ENCODE results near the gene TXNRD2. TPM values are rescaled to one million over a fixed set of nuclear protein-coding genes. Genes with fewer than 3 reads are reported as not detected.
A peak's percentile ranks its signal among the peaks of the same experiment; 100 is the strongest.

The TXNRD2 gene
- total RNA-seq, 1 experiment from 2014 or later, result 33.7 TPM

DNA sequence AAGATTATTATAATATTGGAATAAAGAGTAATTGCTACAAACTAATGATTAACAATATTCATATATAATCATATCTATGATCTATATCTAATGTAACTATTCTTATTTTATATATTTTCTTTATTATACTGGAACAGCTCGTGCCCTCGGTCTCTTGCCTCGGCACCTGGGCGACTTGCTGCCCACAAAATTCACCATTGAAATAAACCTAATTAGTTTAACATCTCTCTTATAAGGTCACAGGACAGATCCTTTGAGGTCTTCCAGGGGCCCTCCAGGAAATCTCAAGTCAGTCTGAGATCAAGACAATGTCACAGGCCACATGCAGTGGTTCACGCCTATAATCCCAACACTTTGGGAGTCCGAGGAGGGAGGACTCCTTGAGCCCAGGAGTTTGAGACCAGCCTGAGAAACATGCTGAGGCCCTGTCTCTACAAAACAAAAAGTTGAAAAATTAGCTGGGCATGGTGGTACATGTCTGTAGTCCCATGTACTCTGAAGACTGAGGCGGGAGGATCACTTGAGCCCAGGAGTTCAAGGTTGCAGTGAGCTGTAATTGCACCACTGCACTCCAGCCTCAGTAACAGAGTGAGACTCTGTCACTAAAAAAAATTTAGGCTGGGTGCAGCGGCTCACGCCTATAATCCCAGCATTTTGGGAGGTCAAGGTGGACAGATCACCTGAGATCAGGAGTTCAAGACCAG is 6.6 kb upstream of the TXNRD2 start:
- Mint-ChIP-seq H3K9me3 (ENCODE audit: low read depth, unreplicated experiment) (no peaks in the 10 kb centered on the region), H3K4me3 (ENCODE audit: low read depth, unreplicated experiment) (no peak overlapping the region), H3K36me3 (ENCODE audit: insufficient read depth, unreplicated experiment) (peaks cover 37% of the 10 kb centered on the region), H3K27ac (ENCODE audit: unreplicated experiment) (no peak overlapping the region), H3K4me1 (ENCODE audit: low read depth, unreplicated experiment) (peaks cover 20% of the 10 kb centered on the region), H3K27me3 (ENCODE audit: unreplicated experiment) (no peaks in the 10 kb centered on the region)
- DNase-seq, result no peak
- CTCF ChIA-PET, result interaction anchor here (0.8 to 1.1 kb wide), 3 partner anchors 10 to 218 kb away, joined by 4 read pairs; no protein-coding TSS in a partner anchor
- TF ChIP-seq, protein P1, sequence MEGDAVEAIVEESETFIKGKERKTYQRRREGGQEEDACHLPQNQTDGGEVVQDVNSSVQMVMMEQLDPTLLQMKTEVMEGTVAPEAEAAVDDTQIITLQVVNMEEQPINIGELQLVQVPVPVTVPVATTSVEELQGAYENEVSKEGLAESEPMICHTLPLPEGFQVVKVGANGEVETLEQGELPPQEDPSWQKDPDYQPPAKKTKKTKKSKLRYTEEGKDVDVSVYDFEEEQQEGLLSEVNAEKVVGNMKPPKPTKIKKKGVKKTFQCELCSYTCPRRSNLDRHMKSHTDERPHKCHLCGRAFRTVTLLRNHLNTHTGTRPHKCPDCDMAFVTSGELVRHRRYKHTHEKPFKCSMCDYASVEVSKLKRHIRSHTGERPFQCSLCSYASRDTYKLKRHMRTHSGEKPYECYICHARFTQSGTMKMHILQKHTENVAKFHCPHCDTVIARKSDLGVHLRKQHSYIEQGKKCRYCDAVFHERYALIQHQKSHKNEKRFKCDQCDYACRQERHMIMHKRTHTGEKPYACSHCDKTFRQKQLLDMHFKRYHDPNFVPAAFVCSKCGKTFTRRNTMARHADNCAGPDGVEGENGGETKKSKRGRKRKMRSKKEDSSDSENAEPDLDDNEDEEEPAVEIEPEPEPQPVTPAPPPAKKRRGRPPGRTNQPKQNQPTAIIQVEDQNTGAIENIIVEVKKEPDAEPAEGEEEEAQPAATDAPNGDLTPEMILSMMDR (IDR thresholded peaks at IDR 0.05; ENCODE audit: unreplicated experiment), result no peak
- intact Hi-C loops (cut with micrococcal nuclease; ENCODE audit: unreplicated experiment), result no loop called here
- no TSS peak for BruUV-seq (replicated peaks)

DNA sequence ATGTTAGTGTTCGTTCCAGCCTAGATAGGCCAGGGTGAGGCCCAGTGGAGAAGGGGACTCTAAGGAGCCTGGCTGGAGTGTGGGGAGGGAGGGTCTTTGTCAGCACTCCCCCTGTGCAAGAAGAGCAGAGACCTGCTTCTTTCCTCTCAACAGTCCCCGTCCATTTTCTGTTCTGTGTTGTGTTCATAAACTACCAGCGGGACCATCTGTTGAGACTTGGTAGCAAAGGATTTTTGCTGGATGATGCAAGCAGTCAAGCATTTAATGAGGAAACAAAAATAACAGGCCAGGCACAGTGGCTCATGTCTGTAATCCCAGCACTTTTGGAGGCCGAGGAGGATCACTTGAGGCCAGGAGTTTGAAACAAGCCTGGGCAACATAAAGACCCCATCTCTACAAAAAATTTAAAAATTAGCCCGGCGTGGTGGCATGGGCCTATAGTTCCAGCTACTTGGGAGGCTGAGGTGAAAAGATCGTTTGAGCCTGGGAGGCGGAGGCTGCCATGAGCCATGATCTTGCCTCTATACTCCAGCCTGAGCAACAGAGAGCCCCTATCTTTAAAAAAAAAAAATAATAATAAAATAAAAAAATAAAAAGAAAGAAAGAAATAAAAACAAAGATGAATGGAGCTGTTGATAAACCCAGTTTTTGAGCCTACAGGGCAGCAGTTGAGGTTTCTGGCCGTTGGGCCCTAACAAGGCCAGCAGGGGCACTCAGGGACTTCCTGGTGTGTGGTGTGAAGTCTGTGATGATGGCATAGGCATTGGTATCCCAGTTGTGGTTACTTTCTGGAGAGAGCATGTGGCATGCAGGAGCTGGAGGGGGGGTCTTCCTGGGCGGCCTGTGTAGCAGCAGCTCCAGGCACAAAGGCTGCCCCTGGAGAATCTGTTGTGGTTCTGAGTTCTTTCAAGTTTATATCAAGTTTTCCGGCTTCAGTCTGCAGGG is 1.7 kb upstream of the TXNRD2 start:
- Mint-ChIP-seq H3K4me1 (ENCODE audit: low read depth, unreplicated experiment) (peaks cover 24% of the 10 kb centered on the region), H3K27me3 (ENCODE audit: unreplicated experiment) (no peaks in the 10 kb centered on the region), H3K9me3 (ENCODE audit: low read depth, unreplicated experiment) (no peaks in the 10 kb centered on the region), H3K4me3 (ENCODE audit: low read depth, unreplicated experiment) (peak overlapping the region; percentile 93), H3K36me3 (ENCODE audit: insufficient read depth, unreplicated experiment) (peaks cover 48% of the 10 kb centered on the region), H3K27ac (ENCODE audit: unreplicated experiment) (peak overlapping the region; percentile 94)
- TSS peak; percentile 34 for BruUV-seq (replicated peaks)
- CTCF ChIA-PET, result interaction anchor here (1.5 kb wide), 1 partner anchor 213 kb away, joined by 7 read pairs; no protein-coding TSS in a partner anchor
- DNase-seq, result no peak
- intact Hi-C loops (cut with micrococcal nuclease; ENCODE audit: unreplicated experiment), result no loop called here
- TF ChIP-seq, protein P1 (IDR thresholded peaks at IDR 0.05; ENCODE audit: unreplicated experiment), result no peak

DNA sequence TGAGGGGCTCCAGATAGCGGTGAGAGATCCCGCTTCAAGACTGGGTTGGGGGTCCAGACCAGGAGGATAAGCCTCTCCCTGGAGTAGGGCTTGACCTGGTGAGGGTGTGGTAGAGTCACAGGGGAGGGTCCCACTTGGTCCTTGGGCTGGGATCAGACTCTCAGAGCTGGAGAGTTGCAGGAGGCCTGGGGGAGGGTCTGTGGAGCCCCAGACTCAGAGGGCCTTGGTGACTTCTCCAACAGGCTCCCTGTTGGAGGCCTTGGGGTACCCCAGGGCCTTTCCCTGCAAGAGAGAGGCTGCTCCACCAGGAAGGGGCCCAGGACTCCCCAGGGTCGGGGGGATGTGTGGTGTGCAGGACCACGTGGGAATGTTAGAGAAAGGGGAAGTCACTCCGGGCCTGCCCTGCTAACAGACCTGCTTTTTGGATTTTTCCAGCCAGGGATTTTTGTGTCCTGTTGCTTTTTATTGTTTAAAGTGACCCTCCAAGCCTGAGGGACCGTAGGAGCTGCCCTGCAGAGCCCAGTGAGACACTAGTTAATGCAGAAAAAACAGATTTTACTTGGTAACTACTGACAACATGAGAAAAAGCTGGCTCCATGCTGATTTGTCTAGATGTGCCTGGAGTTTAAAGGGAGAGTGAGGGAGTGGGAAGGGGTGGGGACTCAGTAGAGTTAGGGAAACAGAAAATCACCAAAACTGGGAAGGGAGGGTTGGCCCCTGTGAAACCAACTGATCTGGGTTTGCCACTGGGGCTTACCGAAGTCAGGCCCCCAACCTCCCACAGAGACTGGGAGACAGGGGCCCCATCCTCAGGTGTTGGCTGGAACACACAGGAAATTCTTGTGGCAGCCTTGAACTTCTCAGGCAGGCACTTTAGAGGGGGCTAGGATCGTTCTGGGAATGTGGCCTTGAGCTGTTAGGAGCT is 801 bp upstream of the TXNRD2 start:
- Mint-ChIP-seq H3K27ac (ENCODE audit: unreplicated experiment) (peak overlapping the region; percentile 94), H3K4me3 (ENCODE audit: low read depth, unreplicated experiment) (peak overlapping the region; percentile 93), H3K9me3 (ENCODE audit: low read depth, unreplicated experiment) (no peaks in the 10 kb centered on the region), H3K27me3 (ENCODE audit: unreplicated experiment) (no peaks in the 10 kb centered on the region), H3K36me3 (ENCODE audit: insufficient read depth, unreplicated experiment) (peaks cover 48% of the 10 kb centered on the region), H3K4me1 (ENCODE audit: low read depth, unreplicated experiment) (peaks cover 22% of the 10 kb centered on the region)
- intact Hi-C loops (cut with micrococcal nuclease; ENCODE audit: unreplicated experiment), result no loop called here
- CTCF ChIA-PET, result interaction anchor here (1.1 to 1.5 kb wide), 2 partner anchors 32 to 212 kb away, joined by 3 to 7 read pairs; no protein-coding TSS in a partner anchor
- TF ChIP-seq, protein P1 (IDR thresholded peaks at IDR 0.05; ENCODE audit: unreplicated experiment), result no peak
- no peak for DNase-seq
- BruUV-seq (replicated peaks), result no TSS peak
